GM18517 (cell line): Measurements from ENCODE around the gene MIA.
"Not testable (repeated sequence)": the region's sequence is repeated elsewhere in the genome, so short reads cannot be mapped to it uniquely, and the experiment has no call there.

Experiments
- ATAC-seq: cut with Tn5 transposase; IDR thresholded peaks from one replicate; pipeline ENCODE4 v1.9.1; 2021; ENCODE audit warnings: mild to moderate bottlenecking, moderate library complexity; ENCODE audit not compliant: unreplicated experiment

MIA gene

GRCh38 chr19:40750058-40750873 is 25.1 kb upstream of the MIA start, which contains the start of gene ACTMAP:
Gene ACTMAP, minus strand, starts transcription at chr19:40750477. Its CDS starts 674 bp downstream, at chr19:40749803.
- peak; percentile 78 for ATAC-seq

GRCh38 chr19:40750874-40751537 is 24.3 kb upstream of the MIA start, which contains the start of gene SNRPA:
Gene SNRPA, plus strand, starts transcription at chr19:40751203. Its CDS starts 206 bp downstream, at chr19:40751409.
- ATAC-seq: peak; percentile 51

- no peak for ATAC-seq
Measured at GRCh38 chr19:40752257-40752781, 23.0 kb upstream of the MIA start.

GRCh38 chr19:40754611-40755247 is 20.6 kb upstream of the MIA start:
- no peak for ATAC-seq

GRCh38 chr19:40755248-40755624 is 20.1 kb upstream of the MIA start:
- no peak for ATAC-seq

GRCh38 chr19:40755791-40756190 is 19.5 kb upstream of the MIA start:
- no peak for ATAC-seq

GRCh38 chr19:40756502-40757110 is 18.7 kb upstream of the MIA start:
- no peak for ATAC-seq

GRCh38 chr19:40758491-40758890 is 16.8 kb upstream of the MIA start:
- no peak for ATAC-seq

GRCh38 chr19:40759352-40759751 is 16.0 kb upstream of the MIA start:
- ATAC-seq: no peak

- no peak for ATAC-seq
Measured at GRCh38 chr19:40762754-40763470, 12.4 kb upstream of the MIA start.

- no peak for ATAC-seq
Measured at GRCh38 chr19:40763526-40763925, 11.8 kb upstream of the MIA start.

GRCh38 chr19:40763963-40764362 is 11.4 kb upstream of the MIA start:
- ATAC-seq: no peak

GRCh38 chr19:40766385-40766784 is 8.9 kb upstream of the MIA start:
- not testable (repeated sequence) for ATAC-seq

- ATAC-seq: no peak
Measured at GRCh38 chr19:40768869-40769268, 6.5 kb upstream of the MIA start.

- not testable (repeated sequence) for ATAC-seq
Measured at GRCh38 chr19:40771101-40771862, 4.0 kb upstream of the MIA start.

GRCh38 chr19:40775632-40776022 is 306 bp downstream of the MIA start:
- ATAC-seq: no peak

- ATAC-seq: no peak
Measured at GRCh38 chr19:40776364-40776763, 1.0 kb downstream of the MIA start.

- ATAC-seq: peak; percentile 66
Measured at GRCh38 chr19:40776932-40777644, 1.8 kb downstream of the MIA start.

GRCh38 chr19:40777645-40777936 is 2.3 kb downstream of the MIA start:
- ATAC-seq: no peak
